GM12878 (cell line): Measurements from ENCODE around the gene PRM3. TPM values are rescaled to one million over a fixed set of nuclear protein-coding genes. Genes with fewer than 3 reads are reported as not detected.

Experiments used
- ATAC-seq: fragments of 200-7000 bp; cut with Tn5 transposase; 3 replicates; pipeline ENCODE4 v1.9.1; 2020; ENCODE audit warnings: mild to moderate bottlenecking, moderate library complexity
- BruUV-seq: library from RNA; stranded (reverse); fragments of 400-500 nt; replicated peaks from 2 replicates; lab custom pipeline; 2021; lab: Mats Ljungman, UMichigan
- CTCF ChIA-PET: fragments of 300-600 bp; sonication (Branson Sonifier 250); formaldehyde crosslinking; extraction: SDS; loops from one replicate; lab custom pipeline; 2021; ENCODE audit warnings: inconsistent platforms; lab: Yijun Ruan, JAX
- POLR2A ChIA-PET: fragments of 350-600 bp; formaldehyde crosslinking; extraction: SDS; loops from one replicate; lab custom pipeline; 2021; ENCODE audit warnings: inconsistent platforms; lab: Charles Lee
- RAD21 ChIA-PET: fragments of 300-600 bp; sonication (Branson Sonifier 250); formaldehyde crosslinking; loops from one replicate; lab custom pipeline; 2023; ENCODE audit warnings: antibody characterized with exemption; ENCODE audit not compliant: unreplicated experiment; lab: Charles Lee
- SMC1A ChIA-PET: fragments of 300-600 bp; sonication (Branson Sonifier 250); formaldehyde crosslinking; loops from one replicate; lab custom pipeline; 2023; ENCODE audit not compliant: unreplicated experiment, uncharacterized antibody; lab: Charles Lee
- DNase-seq: peaks from one replicate; pipeline ENCODE4 v3.0.0-alpha.2; 2011; ENCODE audit warnings: low read depth, low spot score
- FAIRE-seq: peaks from 3 replicates; lab custom pipeline; 2011; peaks lifted over from hg19 to GRCh38; lab: Jason Lieb, UNC
- H2AFZ ChIP-seq: 2 replicates; pipeline ENCODE4 v1.6.0; 2011; ENCODE audit warnings: low read depth, low read length, control low read depth; ENCODE audit not compliant: control insufficient read depth
- H3K27ac ChIP-seq: 2 replicates; pipeline ENCODE4 v1.5.1; 2011; ENCODE audit warnings: control low read depth; ENCODE audit not compliant: control insufficient read depth, insufficient read depth
- H3K27me3 ChIP-seq, 2 experiments: replicated peaks in 1 of 2; 2 replicates each; pipeline versions ENCODE4 v1.6.0 to v1.6.1; 2011; ENCODE audit warnings: low read length in 1 of 2; ENCODE audit not compliant: control insufficient read depth in 2 of 2, insufficient read depth in 2 of 2
- H3K36me3 ChIP-seq, 2 experiments: 2 replicates each; pipeline ENCODE4 v1.5.1; 2011; ENCODE audit warnings: low read length in 1 of 2; ENCODE audit not compliant: control insufficient read depth in 2 of 2, insufficient read depth in 2 of 2
- H3K4me1 ChIP-seq: 2 replicates; pipeline ENCODE4 v1.6.1; 2011; ENCODE audit warnings: mild to moderate bottlenecking, low read length, moderate library complexity, mixed read lengths; ENCODE audit not compliant: control insufficient read depth, insufficient read depth
- H3K4me2 ChIP-seq: 2 replicates; pipeline ENCODE4 v1.6.0; 2011; ENCODE audit warnings: control low read depth; ENCODE audit not compliant: control insufficient read depth, insufficient read depth
- H3K4me3 ChIP-seq: fragments of 200-600 bp; sonication (generic); 2 replicates; pipeline ENCODE4 v1.5.1; 2016
- H3K79me2 ChIP-seq: 2 replicates; pipeline ENCODE4 v1.6.0; 2011; ENCODE audit warnings: low read length; ENCODE audit not compliant: control insufficient read depth, insufficient read depth
- H3K9ac ChIP-seq: 2 replicates; pipeline ENCODE4 v1.8.0; 2011; ENCODE audit warnings: low read length, control low read depth, mixed read lengths; ENCODE audit not compliant: control insufficient read depth, insufficient read depth
- H3K9me3 ChIP-seq: replicated peaks from 3 replicates; pipeline ENCODE4 v1.5.1; 2011; ENCODE audit warnings: mild to moderate bottlenecking, low read length; ENCODE audit not compliant: control insufficient read depth, insufficient read depth
- H4K20me1 ChIP-seq: 2 replicates; pipeline ENCODE4 v1.6.0; 2011; ENCODE audit not compliant: control insufficient read depth, insufficient read depth
- RB1 ChIP-seq: fragments of 450-650 bp; formaldehyde crosslinking; IDR thresholded peaks from 2 replicates; pipeline ENCODE4 v1.6.1; 2017; ENCODE audit warnings: mild to moderate bottlenecking, borderline replicate concordance
- WGBS: methylation state at CpG from one replicate; pipeline ENCODE4 v1.1.6; 2016; ENCODE audit warnings: low lambda C conversion rate; ENCODE audit not compliant: insufficient replicate concordance, insufficient coverage; ENCODE audit errors: missing lambda C conversion rate; 5-methylcytosine and 5-hydroxymethylcytosine counted together
- in situ Hi-C: fragments of 300-500 bp; cut with MboI; formaldehyde crosslinking; loops from 9 replicates; pipeline ENCODE4 v1.14.3; 2018; ENCODE audit warnings: mixed read lengths
- intact Hi-C: fragments of 100-400 bp; cut with micrococcal nuclease; formaldehyde crosslinking; loops from one replicate; pipeline ENCODE4 v1.14.2; 2022; ENCODE audit not compliant: unreplicated experiment
- polyA plus RNA-seq, 11 experiments: library from polyadenylated mRNA; depleted of rRNA in 4 of 11; unstranded in 6 of 11; stranded (reverse) in 5 of 11; fragments of >200 nt; fragmentation: Nextera tagmentation in 4 of 11; fragmentation: Illumina TruSeq in 1 of 11; extraction: Ambion mirVana in 4 of 11; extraction: Trizol in 1 of 11; gene quantifications; 1 replicate in 1 of 11; 2 replicates in 10 of 11; pipeline versions ENCODE4 v1.2.1 to v1.2.3, GENCODE V29; 2011 to 2016; ENCODE audit warnings: inconsistent platforms in 2 of 11, missing spikeins in 2 of 11, low read depth in 1 of 11
- total RNA-seq, 4 experiments: library from RNA; depleted of rRNA in 3 of 4; stranded (reverse); fragments of >200 nt in 3 of 4; fragmentation: Illumina TruSeq in 1 of 4; extraction: Trizol in 1 of 4; gene quantifications; 2 replicates each; pipeline versions ENCODE4 v1.2.1 to v1.2.3, GENCODE V29; 2013 to 2021
- TF ChIP-seq, protein P1 (sequence below): fragments of 450-650 bp; IDR thresholded peaks from 2 replicates; pipeline ENCODE4 v1.6.1; 2016; ENCODE audit warnings: mild to moderate bottlenecking

The PRM3 gene
- total and polyA plus RNA-seq, 10 of the 15 experiments (the other 5 are each of a cell fraction or from before 2014, with no cell fraction given), result not detected

DNA sequence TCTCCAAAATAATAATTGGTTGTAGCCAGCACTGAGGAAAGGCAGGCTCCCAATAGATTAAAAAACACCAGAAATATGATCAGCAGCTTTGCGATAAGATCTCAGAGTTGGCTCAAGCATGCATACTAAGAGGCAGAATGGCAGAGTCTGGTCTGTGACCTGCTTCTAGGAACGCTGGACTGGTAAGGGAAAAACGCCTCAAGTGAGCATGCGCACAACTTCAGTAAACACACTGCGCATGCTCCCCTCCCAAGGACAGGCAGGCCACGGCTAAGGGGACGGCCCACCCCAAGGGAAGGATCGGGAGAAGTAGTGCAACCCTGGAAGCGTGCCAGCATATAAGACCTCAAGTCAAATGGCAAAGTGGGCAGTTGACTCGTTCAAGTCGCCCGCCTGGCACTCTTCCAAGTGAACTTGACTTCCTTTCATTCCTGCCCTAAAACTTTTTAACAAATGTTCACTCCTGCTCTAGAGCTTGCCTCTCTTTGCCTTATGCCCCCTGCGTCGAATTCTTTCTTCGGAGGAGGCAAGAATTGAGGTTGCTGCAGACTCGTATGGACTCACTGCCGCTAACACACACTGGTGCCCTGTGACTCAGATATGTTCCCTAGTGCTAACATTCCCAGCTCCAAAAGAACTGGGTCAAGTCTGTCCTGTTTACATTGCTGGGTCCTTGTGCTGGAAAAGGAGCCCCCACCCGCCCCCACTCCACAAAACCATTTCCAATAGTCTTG, 30.1 kb upstream of the PRM3 start:
- RAD21 ChIA-PET, result interaction anchor here (0.5 kb wide), 1 partner anchor 387 kb away, joined by 3 read pairs; no protein-coding TSS in a partner anchor
- no peaks in the 10 kb centered on the region for H3K36me3 ChIP-seq
- WGBS, result 90% methylated on average over 18 of the region's 18 CpGs
- SMC1A ChIA-PET, result interaction anchor here (0.7 to 8.4 kb wide), 4 partner anchors 17 to 78 kb away, joined by 3 to 108 read pairs (median 3); partner anchors contain the start of gene SOCS1
- H3K9me3 ChIP-seq, result peaks cover 2% of the 10 kb centered on the region; the same call in 2 of the 3 replicates
- no peak overlapping the region for H3K9ac ChIP-seq
- POLR2A ChIA-PET, result interaction anchor here (0.5 to 1.0 kb wide), 3 partner anchors 48 to 334 kb away, joined by 3 to 9 read pairs (median 7); no protein-coding TSS in a partner anchor
- H3K27me3 ChIP-seq, result no peaks in the 10 kb centered on the region
- H3K27ac ChIP-seq, result no peak overlapping the region
- H3K4me3 ChIP-seq, result no peak overlapping the region
- H3K4me2 ChIP-seq, result no peak overlapping the region; the same call in 1 of the 2 replicates
- H3K4me1 ChIP-seq, result peaks cover 54% of the 10 kb centered on the region
- no peak for FAIRE-seq
- no TSS peak for BruUV-seq
- no peak overlapping the region for H2AFZ ChIP-seq
- intact Hi-C loops, result no loop called here
- no peaks in the 10 kb centered on the region for H3K79me2 ChIP-seq
- in situ Hi-C loops, result loop anchor here (10.0 kb wide), 1 partner anchor 999 kb away; no protein-coding TSS in a partner anchor
- H4K20me1 ChIP-seq, result no peaks in the 10 kb centered on the region
- CTCF ChIA-PET, result no interaction called here
- DNase-seq, result no peak
- no peak for ATAC-seq
- no peak for TF ChIP-seq RB1
- TF ChIP-seq, protein P1, sequence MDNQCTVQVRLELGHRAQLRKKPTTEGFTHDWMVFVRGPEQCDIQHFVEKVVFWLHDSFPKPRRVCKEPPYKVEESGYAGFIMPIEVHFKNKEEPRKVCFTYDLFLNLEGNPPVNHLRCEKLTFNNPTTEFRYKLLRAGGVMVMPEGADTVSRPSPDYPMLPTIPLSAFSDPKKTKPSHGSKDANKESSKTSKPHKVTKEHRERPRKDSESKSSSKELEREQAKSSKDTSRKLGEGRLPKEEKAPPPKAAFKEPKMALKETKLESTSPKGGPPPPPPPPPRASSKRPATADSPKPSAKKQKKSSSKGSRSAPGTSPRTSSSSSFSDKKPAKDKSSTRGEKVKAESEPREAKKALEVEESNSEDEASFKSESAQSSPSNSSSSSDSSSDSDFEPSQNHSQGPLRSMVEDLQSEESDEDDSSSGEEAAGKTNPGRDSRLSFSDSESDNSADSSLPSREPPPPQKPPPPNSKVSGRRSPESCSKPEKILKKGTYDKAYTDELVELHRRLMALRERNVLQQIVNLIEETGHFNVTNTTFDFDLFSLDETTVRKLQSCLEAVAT, result peak; percentile 47; the same call in 1 of the 2 replicates
- TF ChIP-seq, all 136 proteins: peak for 1
